ENCODE measurements around the gene NRN1L.

NRN1L gene

GRCh38 chr16:67922221-67922620, 37.5 kb downstream of the NRN1L start:
- DNase-seq: no peak

- no peak for DNase-seq
Observed at GRCh38 chr16:67922740-67923139, 38.1 kb downstream of the NRN1L start.

GRCh38 chr16:67923414-67924116, 38.9 kb downstream of the NRN1L start:
- no peak for DNase-seq

- no peak for DNase-seq
Observed at GRCh38 chr16:67924140-67924906, 39.6 kb downstream of the NRN1L start.

- no peak for DNase-seq
Observed at GRCh38 chr16:67926181-67926750, 41.6 kb downstream of the NRN1L start.

- DNase-seq: no peak
Observed at GRCh38 chr16:67927131-67927941, 42.7 kb downstream of the NRN1L start.

DNA sequence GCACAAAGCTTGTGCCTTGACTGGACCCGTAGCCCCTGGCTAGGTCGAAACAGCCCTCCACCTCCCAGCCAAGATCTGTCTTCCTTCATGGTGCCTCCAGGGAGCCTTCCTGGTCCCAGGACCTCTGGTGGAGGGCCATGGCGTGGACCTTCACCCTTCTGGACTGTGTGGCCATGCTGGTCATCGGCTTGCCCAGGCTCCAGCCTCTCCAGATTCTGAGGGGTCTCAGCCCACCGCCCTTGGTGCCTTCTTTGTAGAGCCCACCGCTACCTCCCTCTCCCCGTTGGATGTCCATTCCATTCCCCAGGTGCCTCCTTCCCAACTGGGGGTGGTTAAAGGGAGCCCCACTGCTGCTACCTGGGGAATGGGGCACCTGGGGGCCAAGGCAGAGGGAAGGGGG, 43.5 kb downstream of the NRN1L start:
- no peak for DNase-seq

- no peak for DNase-seq
Observed at GRCh38 chr16:67928561-67929364, 44.1 kb downstream of the NRN1L start.

DNA sequence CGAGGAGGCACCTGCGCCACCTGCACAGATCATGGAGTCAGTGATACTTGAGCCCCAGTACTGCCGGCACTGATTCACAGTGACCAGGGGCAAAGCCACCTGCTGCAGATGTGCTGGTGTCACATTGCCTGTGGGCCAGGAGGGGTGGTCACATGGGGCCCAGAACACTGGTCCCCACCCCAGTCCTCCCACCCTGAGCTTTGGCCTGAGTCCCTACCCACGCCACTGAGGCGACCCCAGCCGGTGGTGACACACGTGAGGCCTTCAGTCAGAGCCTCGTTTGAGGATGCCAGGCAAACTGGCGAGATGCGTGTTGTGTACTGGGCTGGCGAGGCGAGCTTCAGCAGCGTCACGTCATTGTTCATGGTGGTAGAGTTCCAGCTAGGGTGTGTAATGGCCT, 45.5 kb downstream of the NRN1L start:
- no peak for DNase-seq

DNA sequence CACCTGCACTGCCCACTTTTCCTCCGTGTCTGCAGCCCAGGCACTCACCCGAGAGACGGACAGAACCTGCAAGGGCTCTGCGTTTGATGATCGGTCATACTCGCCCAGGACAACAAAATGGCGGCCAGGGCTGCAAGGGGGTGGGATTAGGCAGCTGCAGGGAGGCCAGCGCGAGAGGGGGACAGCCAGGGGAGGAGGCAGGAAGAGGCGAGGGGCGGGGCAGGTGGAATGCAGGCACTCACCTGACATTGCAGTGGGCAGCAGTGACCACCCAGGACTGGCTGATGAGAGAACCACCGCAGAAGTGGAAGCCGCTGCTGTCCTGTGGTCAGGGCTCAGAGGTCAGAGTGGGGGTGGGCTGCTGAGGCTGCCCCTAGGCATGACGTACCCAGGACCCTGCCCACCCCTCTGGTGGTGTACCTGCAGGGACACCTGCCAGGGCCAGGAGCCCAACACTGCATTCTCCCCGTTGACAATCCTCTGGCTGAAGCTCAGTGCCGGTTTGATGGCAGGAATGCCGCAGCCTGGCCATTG, 46.1 kb downstream of the NRN1L start:
- DNase-seq: no peak

DNA sequence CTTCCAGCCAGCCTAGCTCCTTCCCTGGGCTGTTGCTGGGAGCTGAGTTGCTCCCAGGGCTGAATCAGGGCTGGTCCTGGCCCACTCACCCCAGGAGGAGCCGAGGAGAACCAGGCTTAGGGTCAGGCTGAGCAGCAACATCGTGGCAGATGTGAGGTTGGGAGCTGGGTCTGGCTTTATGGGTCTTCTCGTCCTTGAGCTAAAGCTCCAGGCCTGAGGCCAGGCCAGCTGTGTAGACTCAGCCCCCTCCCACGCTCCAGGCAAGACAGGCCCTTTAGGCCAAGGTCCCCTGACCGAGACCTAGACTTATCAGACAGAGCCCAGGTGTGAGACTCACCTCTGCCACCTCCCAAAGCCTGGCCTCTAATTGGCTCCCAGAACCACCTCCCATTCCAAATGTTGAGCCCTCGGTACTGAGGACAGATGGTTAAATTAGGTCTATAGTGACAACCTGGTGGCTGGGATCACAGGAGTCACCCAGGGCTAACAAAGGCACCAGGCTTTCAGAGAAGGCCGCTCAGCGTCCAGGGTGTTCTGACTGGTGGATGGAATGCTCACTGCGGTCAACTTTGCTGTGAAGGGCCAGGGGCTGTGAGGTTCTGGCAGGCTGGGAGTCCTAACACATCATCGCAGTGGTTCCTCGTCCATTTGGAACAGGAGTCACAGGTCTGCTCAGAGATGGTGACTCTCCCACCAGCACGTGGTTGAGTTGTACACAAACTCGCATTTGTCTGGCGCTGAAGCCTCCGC, 47.2 kb downstream of the NRN1L start, which contains the start of gene CTRL:
TSS of gene CTRL (minus strand) at position 151 of the 750 bp plus-strand sequence. CDS start at position 141, 10 bp downstream.
- DNase-seq: no peak

- DNase-seq: no peak
Observed at GRCh38 chr16:67932462-67932840, 47.8 kb downstream of the NRN1L start.

DNA sequence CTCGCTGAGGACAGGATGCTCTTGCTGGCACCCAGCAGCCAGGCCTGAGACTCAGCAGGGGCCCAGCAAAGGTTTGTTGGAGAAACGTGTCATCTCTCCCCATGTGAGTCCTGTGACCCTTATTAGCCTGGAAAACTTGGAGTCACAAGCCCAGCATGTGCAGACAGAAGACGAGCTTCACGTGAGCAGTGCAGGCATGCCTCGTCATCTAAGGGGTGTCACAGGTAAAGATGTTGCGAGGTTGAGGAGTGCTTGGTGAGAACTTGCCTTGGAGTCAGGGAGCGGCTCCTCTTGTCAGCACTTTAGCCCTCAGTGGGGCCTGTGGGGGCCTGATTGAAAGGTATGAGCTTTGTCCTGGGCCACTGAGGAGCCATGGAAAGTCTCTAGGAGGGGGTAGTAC, 49.1 kb downstream of the NRN1L start:
- no peak for DNase-seq

- DNase-seq: no peak
Observed at GRCh38 chr16:67934306-67935100, 49.8 kb downstream of the NRN1L start.

GRCh38 chr16:67935101-67935401, 50.4 kb downstream of the NRN1L start:
- DNase-seq: no peak

DNA sequence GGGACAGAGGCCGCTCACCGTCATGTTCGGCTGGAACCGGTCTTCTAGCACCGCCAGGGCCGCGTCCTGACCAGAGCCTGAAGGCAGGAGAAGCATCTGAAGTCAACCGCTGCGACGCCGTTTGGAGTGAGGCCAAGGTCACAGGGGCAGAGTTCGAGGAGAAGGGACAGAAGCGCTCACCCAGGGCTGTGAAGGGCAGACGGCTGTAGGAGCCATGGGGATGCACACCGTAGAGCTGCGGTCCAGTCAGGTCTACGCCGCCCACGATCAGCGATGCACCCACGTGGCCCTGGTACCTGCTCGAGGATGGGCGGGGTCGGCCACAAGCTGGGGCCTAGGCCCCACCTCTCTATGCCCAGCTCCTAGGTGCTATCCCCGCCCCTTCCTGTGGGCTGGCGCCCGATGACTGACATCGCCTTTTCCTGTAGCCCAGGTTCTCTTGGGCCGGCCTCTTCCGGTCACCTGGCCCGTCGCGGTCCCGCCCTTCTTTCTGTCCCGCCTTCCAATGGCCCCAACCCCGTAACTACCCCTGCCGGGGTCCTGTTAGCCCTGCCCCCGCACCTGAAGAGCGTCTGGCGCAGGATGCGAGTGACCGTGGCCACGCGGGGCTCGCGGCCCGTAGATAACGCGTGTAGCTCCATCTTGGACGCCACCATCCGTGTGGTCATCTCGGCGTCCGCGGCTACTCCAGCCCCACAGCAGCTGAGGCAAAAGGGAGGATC, 50.9 kb downstream of the NRN1L start:
- DNase-seq: peak; percentile 93
